IMR-90 (cell line): ENCODE results near the gene PYGO2. TPM values are rescaled to one million over a fixed set of nuclear protein-coding genes. Genes with fewer than 3 reads are reported as not detected.

Source experiments
- ATAC-seq: fragments of 200-7000 bp; cut with Tn5 transposase; 2 replicates; pipeline ENCODE4 v1.9.1; 2020; ENCODE audit warnings: low read depth, mild to moderate bottlenecking, moderate library complexity
- BruUV-seq: library from RNA; stranded (reverse); fragments of 400-500 nt; replicated peaks from 2 replicates; lab custom pipeline; 2021; lab: Mats Ljungman, UMichigan
- CTCF ChIA-PET: fragments of 300-600 bp; formaldehyde crosslinking; extraction: SDS; loops from one replicate; lab custom pipeline; 2021; ENCODE audit warnings: antibody characterized with exemption; lab: Yijun Ruan, JAX
- POLR2A ChIA-PET: fragments of 300-600 bp; sonication (Branson Sonifier 250); formaldehyde crosslinking; loops from one replicate; lab custom pipeline; 2022; ENCODE audit warnings: antibody characterized with exemption; ENCODE audit not compliant: unreplicated experiment; lab: Charles Lee
- DNase-seq: peaks from one replicate; pipeline ENCODE4 v3.0.0; 2013
- H2AFZ ChIP-seq: replicated peaks from 2 replicates; pipeline ENCODE3; 2013; ENCODE audit warnings: low read length, mild to moderate bottlenecking; ENCODE audit not compliant: poor library complexity
- H2AK5ac ChIP-seq: 2 replicates; pipeline ENCODE4 v1.6.1; 2013; ENCODE audit warnings: low read depth, low read length, inconsistent platforms
- H2AK9ac ChIP-seq: replicated peaks from 2 replicates; pipeline ENCODE3; 2013; ENCODE audit warnings: mild to moderate bottlenecking, low read depth, low read length, moderate library complexity; ENCODE audit not compliant: poor library complexity
- H2BK120ac ChIP-seq: 2 replicates; pipeline ENCODE4 v1.6.1; 2013; ENCODE audit warnings: low read depth, low read length, inconsistent platforms
- H2BK15ac ChIP-seq: 3 replicates; pipeline ENCODE4 v1.6.1; 2013; ENCODE audit warnings: low read depth, low read length, inconsistent platforms
- H2BK20ac ChIP-seq: 2 replicates; pipeline ENCODE4 v1.6.1; 2013; ENCODE audit warnings: low read depth, mild to moderate bottlenecking, inconsistent platforms, low read length, moderate library complexity
- H2BK5ac ChIP-seq: 2 replicates; pipeline ENCODE4 v1.6.1; 2013; ENCODE audit warnings: mild to moderate bottlenecking, low read depth, low read length, inconsistent platforms; ENCODE audit not compliant: poor library complexity, severe bottlenecking
- H3K14ac ChIP-seq: replicated peaks from 2 replicates; pipeline ENCODE4 v1.6.1; 2013; ENCODE audit warnings: low read depth, low read length, inconsistent platforms
- H3K18ac ChIP-seq: 2 replicates; pipeline ENCODE4 v1.6.1; 2013; ENCODE audit warnings: low read depth, low read length, control low read depth
- H3K23ac ChIP-seq: 2 replicates; pipeline ENCODE4 v1.6.1; 2013; ENCODE audit warnings: low read depth, low read length, inconsistent platforms
- H3K27ac ChIP-seq: 2 replicates; pipeline ENCODE4 v1.5.1; 2013; ENCODE audit warnings: mild to moderate bottlenecking, control low read depth, low read length; ENCODE audit not compliant: insufficient read depth
- H3K27me3 ChIP-seq: 2 replicates; pipeline ENCODE4 v1.6.1; 2013; ENCODE audit warnings: low read length; ENCODE audit not compliant: control insufficient read depth, insufficient read depth
- H3K36me3 ChIP-seq: 2 replicates; pipeline ENCODE4 v1.6.1; 2013; ENCODE audit warnings: low read length, mixed read lengths; ENCODE audit not compliant: control insufficient read depth, insufficient read depth
- H3K4ac ChIP-seq: 2 replicates; pipeline ENCODE4 v1.6.1; 2013; ENCODE audit warnings: low read depth, low read length, inconsistent platforms
- H3K4me1 ChIP-seq: 2 replicates; pipeline ENCODE4 v1.6.1; 2013; ENCODE audit warnings: low read length, mixed read lengths; ENCODE audit not compliant: control insufficient read depth, insufficient read depth
- H3K4me2 ChIP-seq: 2 replicates; pipeline ENCODE4 v1.6.1; 2013; ENCODE audit warnings: low read depth, mild to moderate bottlenecking, control low read depth, low read length, moderate library complexity
- H3K4me3 ChIP-seq: 2 replicates; pipeline ENCODE4 v1.5.1; 2013; ENCODE audit warnings: low read depth, mild to moderate bottlenecking, control low read depth, low read length, moderate library complexity; ENCODE audit not compliant: insufficient read depth
- H3K56ac ChIP-seq: 2 replicates; pipeline ENCODE4 v1.6.1; 2013; ENCODE audit warnings: low read length, inconsistent platforms; ENCODE audit not compliant: insufficient read depth; ENCODE audit errors: extremely low read depth
- H3K79me1 ChIP-seq, 2 experiments: 2 replicates each; pipeline ENCODE4 v1.6.1; 2013; ENCODE audit warnings: low read length in 2 of 2, inconsistent platforms in 1 of 2, low read depth in 1 of 2
- H3K9ac ChIP-seq: 2 replicates; pipeline ENCODE4 v1.6.1; 2013; ENCODE audit warnings: low read depth, low read length, control low read depth
- H3K9me1 ChIP-seq: 2 replicates; pipeline ENCODE4 v1.6.1; 2013; ENCODE audit warnings: low read length, inconsistent platforms; ENCODE audit not compliant: insufficient read depth
- H3K9me3 ChIP-seq: 2 replicates; pipeline ENCODE4 v1.6.1; 2013; ENCODE audit warnings: low read length; ENCODE audit not compliant: control insufficient read depth, insufficient read depth
- H4K20me1 ChIP-seq: 2 replicates; pipeline ENCODE4 v1.6.1; 2013; ENCODE audit warnings: low read length, inconsistent platforms; ENCODE audit not compliant: insufficient read depth
- H4K5ac ChIP-seq: 2 replicates; pipeline ENCODE4 v1.6.1; 2013; ENCODE audit warnings: mild to moderate bottlenecking, low read depth, low read length, control low read depth
- H4K8ac ChIP-seq, 2 experiments: 2 replicates each; pipeline ENCODE4 v1.6.1; 2013; ENCODE audit warnings: low read depth in 2 of 2, low read length in 2 of 2, control low read depth in 1 of 2, inconsistent platforms in 1 of 2
- H4K91ac ChIP-seq: 2 replicates; pipeline ENCODE4 v1.6.1; 2013; ENCODE audit warnings: low read depth, low read length, inconsistent platforms; ENCODE audit not compliant: insufficient read depth
- BHLHE40 ChIP-seq: fragments of 150-350 bp; IDR thresholded peaks from 2 replicates; pipeline ENCODE4 v1.6.1; 2016; ENCODE audit warnings: mild to moderate bottlenecking, low read depth, low read length
- CEBPB ChIP-seq: IDR thresholded peaks from 2 replicates; pipeline ENCODE4 v1.6.1; 2012; ENCODE audit warnings: low read depth, low read length, improper control_type of control experiment
- CHD1 ChIP-seq: IDR thresholded peaks from 2 replicates; pipeline ENCODE4 v1.6.1; 2012; ENCODE audit warnings: low read depth, low read length, improper control_type of control experiment
- CTCF ChIP-seq: conservative IDR thresholded peaks from 2 replicates; pipeline ENCODE4 v1.5.1; 2012; ENCODE audit warnings: mild to moderate bottlenecking, low read depth, low read length, improper control_type of control experiment
- ELK1 ChIP-seq: fragments of 150-350 bp; IDR thresholded peaks from 2 replicates; pipeline ENCODE4 v1.6.1; 2016; ENCODE audit warnings: low read depth, mild to moderate bottlenecking, low read length, moderate library complexity, borderline replicate concordance
- MAZ ChIP-seq: IDR thresholded peaks from 2 replicates; pipeline ENCODE4 v1.6.1; 2012; ENCODE audit warnings: low read depth, mild to moderate bottlenecking, low read length, improper control_type of control experiment, moderate library complexity, borderline replicate concordance
- MXI1 ChIP-seq: IDR thresholded peaks from 2 replicates; pipeline ENCODE4 v1.6.1; 2012; ENCODE audit warnings: low read depth, mild to moderate bottlenecking, low read length, moderate library complexity, borderline replicate concordance
- NFE2L2 ChIP-seq: fragments of 150-350 bp; IDR thresholded peaks from 2 replicates; pipeline ENCODE4 v1.6.1; 2016; ENCODE audit warnings: low read depth, mild to moderate bottlenecking, low read length
- POLR2A ChIP-seq: IDR thresholded peaks from 2 replicates; pipeline ENCODE4 v1.6.1; 2012; ENCODE audit warnings: mild to moderate bottlenecking, low read depth, low read length
- RCOR1 ChIP-seq: IDR thresholded peaks from 2 replicates; pipeline ENCODE4 v1.6.1; 2012; ENCODE audit warnings: mild to moderate bottlenecking, low read length, improper control_type of control experiment; ENCODE audit not compliant: insufficient replicate concordance
- RFX5 ChIP-seq: IDR thresholded peaks from 2 replicates; pipeline ENCODE4 v1.8.0; 2012; ENCODE audit warnings: low read depth, mild to moderate bottlenecking, low read length, moderate library complexity
- SMC3 ChIP-seq: fragments of 150-350 bp; IDR thresholded peaks from 2 replicates; pipeline ENCODE4 v1.6.1; 2016; ENCODE audit warnings: low read depth, mild to moderate bottlenecking, antibody characterized with exemption, low read length, moderate library complexity
- USF2 ChIP-seq: fragments of 150-350 bp; IDR thresholded peaks from 2 replicates; pipeline ENCODE4 v1.6.1; 2017; ENCODE audit warnings: mild to moderate bottlenecking, antibody characterized with exemption, low read length, low read depth
- WGBS, 2 experiments: methylation state at CpG; one replicate each; pipeline versions ENCODE4 v1.1.5 to v1.1.7; 2013; ENCODE audit warnings: missing lambda C conversion rate in 2 of 2; ENCODE audit not compliant: insufficient read length in 1 of 2; ENCODE audit errors: extremely low coverage in 2 of 2; 5-methylcytosine and 5-hydroxymethylcytosine counted together
- dilution Hi-C: fragments of 300-500 bp; cut with HindIII; formaldehyde crosslinking; loops from one replicate; pipeline ENCODE4 v1.14.3; 2018; ENCODE audit warnings: low sequenced_read_pairs; ENCODE audit not compliant: unreplicated experiment
- in situ Hi-C: fragments of 300-500 bp; cut with MboI; formaldehyde crosslinking; loops from 3 replicates; pipeline ENCODE4 v1.14.3; 2019; ENCODE audit warnings: low sequenced_read_pairs, inconsistent platforms, mixed read lengths
- intact Hi-C: fragments of 100-400 bp; cut with micrococcal nuclease; formaldehyde crosslinking; loops from 2 replicates; pipeline ENCODE4 v1.10.0; 2022
- polyA plus RNA-seq, 3 experiments: library from polyadenylated mRNA; depleted of rRNA; stranded (reverse); fragments of >200 nt; gene quantifications; 2 replicates each; pipeline ENCODE4 v1.2.3, GENCODE V29; 2012; ENCODE audit warnings: low replicate concordance in 1 of 3
- total RNA-seq: library from RNA; depleted of rRNA; stranded (reverse); fragments of >200 nt; gene quantifications from 2 replicates; pipeline ENCODE4 v1.2.3, GENCODE V29; 2012

The PYGO2 gene
- total and polyA plus RNA-seq, 2 of the 4 experiments (the other 2 are of a cell fraction) = 5.4 to 14.8 TPM

- peak overlapping the region; percentile 93 for H3K4ac ChIP-seq
- H3K4me3 ChIP-seq = peak overlapping the region; percentile 75
- peaks cover 14 to 50% of the 10 kb centered on the region in 2 experiments for H3K79me1 ChIP-seq
- peak overlapping the region; percentile 97 for H2AK5ac ChIP-seq
- dilution Hi-C loops (no loop called here), intact Hi-C loops (loop anchor here (1.0 to 5.0 kb wide), 3 partner anchors 29 to 64 kb away; partner anchors contain the start of genes ADAM15 and PMVK), in situ Hi-C loops (no loop called here)
- H2BK5ac ChIP-seq = peak overlapping the region; percentile 94
- peak overlapping the region; percentile 82 for H3K56ac ChIP-seq
- H4K8ac ChIP-seq = peak overlapping the region; percentile 11 to 91; a peak in 3 of 4 replicates
- H2AK9ac ChIP-seq = peak overlapping the region; percentile 99
- H2BK15ac ChIP-seq = peak overlapping the region; percentile 49; the same call in 2 of the 3 replicates
- H3K27ac ChIP-seq = peak overlapping the region; percentile 94
- no TSS peak for BruUV-seq
- no peaks in the 10 kb centered on the region for H3K9me3 ChIP-seq
- no peaks in the 10 kb centered on the region for H3K36me3 ChIP-seq
- no peaks in the 10 kb centered on the region for H3K27me3 ChIP-seq
- peak overlapping the region; percentile 81 for H2BK120ac ChIP-seq
- DNase-seq = peak; percentile 77
- POLR2A ChIA-PET = interaction anchor here (0.6 kb wide), 1 partner anchor 273 kb away, joined by 3 read pairs; the partner anchor contains the start of gene CLK2
- peak overlapping the region; percentile 46; the same call in 1 of the 2 replicates for H4K5ac ChIP-seq
- peak overlapping the region; percentile 90 for H3K23ac ChIP-seq
- CTCF ChIA-PET = interaction anchor here (0.9 kb wide), 1 partner anchor 30 kb away, joined by 4 read pairs; the partner anchor contains the start of gene SHC1
- H2BK20ac ChIP-seq = no peak overlapping the region; the same call in 1 of the 2 replicates
- H3K9ac ChIP-seq = peak overlapping the region; percentile 78
- peak overlapping the region; percentile 92 for H2AFZ ChIP-seq
- peak; percentile 50 for ATAC-seq
- peak overlapping the region; percentile 48; the same call in 1 of the 2 replicates for H3K18ac ChIP-seq
- H4K91ac ChIP-seq = peak overlapping the region; percentile 80
- peak overlapping the region; percentile 88; the same call in 1 of the 2 replicates for H3K14ac ChIP-seq
- H4K20me1 ChIP-seq = no peaks in the 10 kb centered on the region
- H3K9me1 ChIP-seq = peaks cover 8% of the 10 kb centered on the region
- peaks cover 21% of the 10 kb centered on the region for H3K4me1 ChIP-seq
- 0% methylated on average over 3 of the region's 43 CpGs; no CpG with 5 or more reads in 1 of the 2 experiments for WGBS, 2 experiments
- peak overlapping the region; percentile 94 for H3K4me2 ChIP-seq
- no peak for TF ChIP-seq CHD1
- TF ChIP-seq CTCF = peak; percentile 5; the same call in 1 of the 2 replicates
- TF ChIP-seq MAZ = peak; percentile 83
- TF ChIP-seq BHLHE40 = 0 out of 2 replicates have a peak, but pooled peaks have one; percentile 3
- TF ChIP-seq ELK1 = no peak
- TF ChIP-seq NFE2L2 = no peak
- TF ChIP-seq POLR2A = no peak; the same call in 1 of the 2 replicates
- TF ChIP-seq MXI1 = no peak
- TF ChIP-seq CEBPB = no peak
- no peak for TF ChIP-seq USF2
- TF ChIP-seq RFX5 = no peak; the same call in 1 of the 2 replicates
- TF ChIP-seq RCOR1 = no peak
- TF ChIP-seq SMC3 = 0 out of 2 replicates have a peak, but pooled peaks have one; percentile 10
Observed at GRCh38 chr1:155000726-155001424, 39.3 kb upstream of the PYGO2 start.
